GM18517 (cell line): Measurements from ENCODE around the gene SWSAP1.
"Not testable (repeated sequence)": the region's sequence is repeated elsewhere in the genome, so short reads cannot be mapped to it uniquely, and the experiment has no call there.

ENCODE experiments used
- ATAC-seq: cut with Tn5 transposase; IDR thresholded peaks from one replicate; pipeline ENCODE4 v1.9.1; 2021; ENCODE audit warnings: mild to moderate bottlenecking, moderate library complexity; ENCODE audit not compliant: unreplicated experiment

The SWSAP1 gene

GRCh38 chr19:11374433-11375142 is at the start of gene SWSAP1:
SWSAP1 (plus strand) TSS chr19:11374666; CDS start chr19:11374681, 15 bp downstream.
- ATAC-seq: peak; percentile 86

DNA sequence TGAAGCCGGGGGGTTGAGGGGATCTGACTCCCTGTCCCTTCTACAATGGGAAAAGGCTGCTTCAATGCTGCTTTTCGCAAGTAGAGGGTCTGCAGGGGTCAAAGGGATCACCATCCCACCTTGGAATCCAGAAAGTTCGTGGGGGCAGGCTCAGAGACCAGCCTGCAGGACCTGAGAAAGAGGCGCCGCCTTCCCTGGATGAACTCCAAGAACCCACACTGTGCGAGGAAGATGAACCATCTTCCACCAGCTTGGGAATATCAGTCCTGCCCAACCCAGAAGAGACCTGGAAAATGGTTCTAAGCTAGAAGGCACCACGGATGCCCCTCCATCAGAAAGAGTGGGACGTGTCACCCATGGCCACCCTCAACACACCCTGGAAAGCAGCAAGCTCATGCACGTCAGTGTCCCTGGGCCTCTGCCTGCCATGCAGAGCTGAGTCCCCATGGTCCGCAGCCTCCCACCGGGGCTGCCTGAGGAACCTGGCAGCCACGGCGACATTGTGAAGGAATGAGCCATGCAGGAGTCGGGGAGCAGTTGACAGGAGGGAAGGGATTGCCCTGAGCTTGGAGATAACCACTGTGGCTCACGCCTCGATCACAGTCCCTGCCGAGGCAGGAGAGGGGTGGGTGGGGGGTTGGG is 49.6 kb upstream of the SWSAP1 start:
- no peak for ATAC-seq

- no peak for ATAC-seq
Observed at GRCh38 chr19:11325544-11325943, 48.9 kb upstream of the SWSAP1 start.

- no peak for ATAC-seq
Observed at GRCh38 chr19:11330127-11330526, 44.3 kb upstream of the SWSAP1 start.

DNA sequence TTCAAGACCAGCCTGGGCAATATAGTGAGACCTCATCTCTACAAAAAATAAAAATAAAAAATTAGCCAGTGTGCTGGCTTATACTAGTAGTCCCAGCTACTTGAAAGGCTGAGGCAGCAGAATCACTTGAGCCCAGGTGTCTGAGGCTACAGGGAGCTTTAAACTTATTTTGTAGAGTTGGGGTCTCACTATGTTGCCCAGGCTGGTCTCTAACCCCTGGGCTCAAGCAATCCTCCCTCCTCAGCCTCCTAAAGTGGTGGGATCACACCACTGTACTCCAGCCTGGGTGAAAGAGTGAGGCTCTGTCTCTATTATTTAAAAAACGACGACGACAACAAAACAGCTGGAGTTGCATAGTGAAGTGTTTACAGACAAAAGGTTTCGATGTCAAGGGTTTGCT is 43.0 kb upstream of the SWSAP1 start:
- ATAC-seq: no peak

- no peak for ATAC-seq
Observed at GRCh38 chr19:11332822-11333221, 41.6 kb upstream of the SWSAP1 start.

DNA sequence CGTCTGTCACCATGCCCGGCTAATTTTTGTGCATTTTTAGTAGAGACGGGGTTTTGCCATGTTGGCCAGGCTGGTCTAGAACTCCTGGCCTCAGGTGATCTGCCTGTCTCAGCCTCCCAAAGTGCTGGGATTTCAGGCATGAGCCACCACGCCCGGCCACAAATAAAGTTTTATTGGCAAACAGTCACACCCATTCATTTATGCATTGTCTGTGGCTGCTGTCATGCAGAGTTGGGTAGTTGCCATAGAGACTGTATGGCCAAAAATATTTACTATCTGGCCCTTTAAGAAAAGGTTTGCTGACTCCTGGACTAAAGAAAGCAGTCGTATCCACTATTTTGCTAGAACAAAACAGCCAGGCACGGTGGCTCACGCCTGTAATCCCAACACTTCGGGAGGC is 40.6 kb upstream of the SWSAP1 start:
- ATAC-seq: not testable (repeated sequence)

DNA sequence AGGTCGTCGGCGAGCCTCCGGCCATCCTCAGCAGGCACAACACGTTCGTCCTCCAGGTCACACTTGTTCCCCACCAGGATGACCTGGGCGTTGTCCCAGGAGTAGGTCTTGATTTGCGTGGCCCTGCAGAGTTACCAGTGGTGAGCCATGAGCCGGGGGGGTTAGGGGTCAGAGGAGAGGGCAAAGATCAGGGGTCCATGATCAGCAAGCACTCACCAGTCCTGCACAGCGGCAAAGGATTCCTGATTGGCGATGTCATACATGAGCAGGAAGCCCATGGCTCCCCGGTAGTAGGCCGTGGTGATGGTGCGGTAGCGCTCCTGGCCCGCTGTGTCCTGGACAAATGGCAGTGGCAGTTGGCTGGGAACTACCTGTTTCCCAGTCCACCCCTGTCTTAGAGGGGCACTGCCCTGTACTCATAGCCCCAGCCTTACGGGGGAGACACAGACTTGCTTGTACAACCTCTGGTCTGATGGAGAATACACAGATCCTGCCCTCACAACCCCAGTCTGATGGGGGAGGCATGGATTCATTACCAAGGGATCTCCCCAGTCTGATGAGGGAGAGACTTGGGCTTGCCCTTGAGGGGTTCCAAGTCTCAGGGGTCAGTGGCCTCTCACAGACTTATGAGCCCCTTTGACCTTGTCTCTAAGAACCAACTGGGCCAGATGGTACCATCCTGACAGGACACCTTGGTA is 38.9 kb upstream of the SWSAP1 start:
- ATAC-seq: no peak

DNA sequence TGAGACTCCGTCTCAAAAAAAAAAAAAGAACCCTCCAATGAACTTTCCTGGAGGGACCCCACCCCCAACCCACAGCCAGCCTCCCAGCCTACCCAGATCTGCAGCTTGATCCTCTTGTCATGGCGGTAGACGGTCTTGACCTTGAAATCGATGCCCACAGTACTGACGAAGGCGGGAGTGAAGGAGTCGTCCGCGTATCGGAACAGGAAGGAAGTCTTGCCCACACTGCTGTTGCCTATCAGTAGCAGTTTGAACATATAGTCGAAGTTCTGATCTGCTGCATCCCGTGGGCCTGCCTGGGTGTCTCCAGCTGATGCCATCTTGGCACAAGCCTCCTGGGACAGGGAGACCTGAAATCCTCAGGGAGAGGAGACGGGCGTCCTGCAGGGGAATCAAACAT is 37.4 kb upstream of the SWSAP1 start:
- ATAC-seq: no peak

DNA sequence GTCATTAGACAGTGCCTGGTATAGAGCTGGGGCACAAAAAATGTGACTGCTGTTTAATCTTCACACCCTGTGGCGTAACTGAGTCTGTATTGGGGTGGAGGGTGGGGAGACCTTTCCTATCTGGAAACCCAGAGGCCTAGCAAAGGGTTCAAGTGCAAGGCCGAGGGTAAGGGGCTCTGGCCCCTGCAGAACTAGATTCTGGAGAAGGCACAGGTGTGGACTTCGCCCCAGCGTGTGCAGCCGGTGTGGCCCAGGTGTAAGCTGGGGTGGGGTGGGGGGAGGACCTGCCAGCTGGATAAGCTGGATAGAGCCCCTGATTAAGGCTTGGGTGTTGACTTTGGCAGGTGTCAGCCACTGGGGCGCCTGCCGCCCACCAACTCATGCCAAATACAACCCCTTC is 36.3 kb upstream of the SWSAP1 start:
- no peak for ATAC-seq

GRCh38 chr19:11338569-11339253 is 35.8 kb upstream of the SWSAP1 start:
- ATAC-seq: no peak

DNA sequence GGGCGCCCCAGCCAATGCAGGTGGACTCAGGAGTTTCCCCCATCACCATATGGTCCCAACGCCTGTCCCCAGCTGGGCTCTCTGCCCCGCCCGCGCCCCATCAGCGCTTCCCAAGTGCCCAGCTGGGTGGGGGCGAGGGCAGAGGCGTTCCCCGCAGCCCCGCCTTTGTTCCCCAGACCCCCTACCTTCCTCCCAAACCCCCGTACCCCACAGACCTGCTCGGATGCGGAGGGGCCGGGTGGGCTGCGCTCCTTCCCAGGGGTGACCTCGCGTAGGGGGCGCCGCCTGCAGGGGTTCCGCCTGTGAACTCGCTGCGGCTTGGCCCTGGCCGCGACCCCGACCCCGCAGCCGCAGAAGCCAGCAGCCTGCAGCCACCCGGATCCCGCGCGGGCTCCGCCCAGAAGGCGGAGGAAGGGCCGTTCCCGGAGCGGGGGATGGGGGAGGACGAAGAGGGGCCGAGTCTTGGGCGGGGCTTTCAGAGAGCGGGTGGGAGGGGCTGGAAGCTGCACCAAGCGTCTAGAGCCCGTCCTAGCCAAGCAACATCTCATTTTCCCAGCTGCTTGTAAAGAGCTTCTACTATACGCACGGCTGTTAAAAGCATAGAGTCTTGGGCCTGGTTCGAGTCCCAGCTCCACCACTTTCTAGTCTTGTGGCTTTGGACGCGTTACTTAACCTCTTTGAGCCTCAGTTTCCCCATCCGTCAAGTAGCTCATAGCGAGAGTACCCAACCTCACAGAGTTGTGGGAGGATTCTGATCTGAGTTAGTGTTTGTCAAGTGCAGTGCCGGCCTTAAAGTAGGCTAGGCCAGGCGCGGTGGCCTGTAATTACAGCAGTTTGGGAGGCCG is 35.0 kb upstream of the SWSAP1 start, which contains the start of gene RAB3D:
TSS of gene RAB3D (minus strand) at position 404 of the 845 bp plus-strand sequence. CDS start 2,258 bp downstream, outside the sequence.
- ATAC-seq: no peak

DNA sequence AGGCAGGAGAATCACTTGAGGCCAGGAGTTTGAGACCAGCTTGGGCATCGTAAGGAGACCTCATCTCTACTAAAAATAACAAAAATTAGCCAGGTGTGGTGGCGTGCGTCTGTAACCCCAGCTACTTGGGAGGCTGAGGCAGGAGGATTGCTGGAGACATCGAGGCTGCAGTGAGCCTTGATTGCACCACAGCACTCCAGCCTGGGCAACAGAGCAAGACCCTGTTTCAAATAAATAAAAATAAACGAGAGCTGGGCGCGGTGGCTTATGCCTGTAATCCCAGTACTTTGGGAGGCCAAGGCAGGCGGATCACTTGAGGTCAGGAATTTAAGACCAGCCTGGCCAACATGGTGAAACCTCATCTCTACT is 34.4 kb upstream of the SWSAP1 start:
- ATAC-seq: not testable (repeated sequence)

DNA sequence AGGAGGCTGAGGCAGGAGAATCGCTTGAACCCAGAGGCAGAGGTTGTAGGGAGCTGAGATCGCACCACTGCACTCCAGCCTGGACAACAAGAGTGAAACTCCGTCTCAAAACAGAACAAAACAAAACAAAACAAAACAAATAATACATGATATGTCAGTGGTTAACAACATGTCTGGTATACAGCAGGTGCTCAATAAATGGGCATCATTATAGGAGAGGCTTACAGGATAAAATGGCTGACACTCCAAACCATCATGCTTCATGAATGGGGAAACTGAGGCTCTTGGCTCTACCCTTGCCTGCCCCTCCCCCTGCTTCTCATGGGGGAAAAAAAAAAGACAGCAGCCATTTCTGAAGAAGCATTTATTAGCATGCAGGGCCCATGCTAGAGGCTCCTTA is 32.0 kb upstream of the SWSAP1 start:
- no peak for ATAC-seq

DNA sequence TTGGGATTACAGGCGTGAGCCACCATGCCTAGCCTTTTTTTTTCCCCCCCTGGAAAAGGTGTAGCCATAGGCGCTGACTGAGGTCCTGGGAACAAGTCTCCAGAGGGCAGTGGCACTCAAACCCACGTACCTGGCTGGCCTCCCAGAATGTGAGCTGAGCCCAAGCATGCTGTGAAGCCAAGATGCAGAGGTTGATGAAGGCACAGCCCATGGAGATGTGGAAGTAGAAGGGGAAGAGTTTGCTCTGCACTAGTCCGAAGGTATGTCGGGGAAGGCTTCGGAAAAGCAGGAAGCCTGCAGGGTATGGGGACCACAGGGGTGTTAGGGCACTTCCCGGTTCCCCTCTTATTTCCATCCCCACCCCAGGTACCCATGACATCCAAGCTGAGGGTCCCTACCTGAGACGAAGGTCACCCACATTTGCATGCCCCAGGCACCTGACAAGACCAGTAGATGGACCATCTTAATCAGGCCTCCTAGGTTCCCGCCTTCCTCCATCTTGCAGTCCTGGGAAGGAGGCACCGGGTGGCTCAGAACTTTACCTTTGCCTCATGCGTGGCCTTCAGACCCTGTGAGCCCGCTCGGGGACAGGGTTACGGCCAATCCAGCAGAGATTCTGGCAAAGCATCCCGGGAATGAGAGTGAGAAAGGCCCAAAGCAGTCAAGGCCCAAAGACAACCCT is 29.2 kb upstream of the SWSAP1 start:
- ATAC-seq: no peak

DNA sequence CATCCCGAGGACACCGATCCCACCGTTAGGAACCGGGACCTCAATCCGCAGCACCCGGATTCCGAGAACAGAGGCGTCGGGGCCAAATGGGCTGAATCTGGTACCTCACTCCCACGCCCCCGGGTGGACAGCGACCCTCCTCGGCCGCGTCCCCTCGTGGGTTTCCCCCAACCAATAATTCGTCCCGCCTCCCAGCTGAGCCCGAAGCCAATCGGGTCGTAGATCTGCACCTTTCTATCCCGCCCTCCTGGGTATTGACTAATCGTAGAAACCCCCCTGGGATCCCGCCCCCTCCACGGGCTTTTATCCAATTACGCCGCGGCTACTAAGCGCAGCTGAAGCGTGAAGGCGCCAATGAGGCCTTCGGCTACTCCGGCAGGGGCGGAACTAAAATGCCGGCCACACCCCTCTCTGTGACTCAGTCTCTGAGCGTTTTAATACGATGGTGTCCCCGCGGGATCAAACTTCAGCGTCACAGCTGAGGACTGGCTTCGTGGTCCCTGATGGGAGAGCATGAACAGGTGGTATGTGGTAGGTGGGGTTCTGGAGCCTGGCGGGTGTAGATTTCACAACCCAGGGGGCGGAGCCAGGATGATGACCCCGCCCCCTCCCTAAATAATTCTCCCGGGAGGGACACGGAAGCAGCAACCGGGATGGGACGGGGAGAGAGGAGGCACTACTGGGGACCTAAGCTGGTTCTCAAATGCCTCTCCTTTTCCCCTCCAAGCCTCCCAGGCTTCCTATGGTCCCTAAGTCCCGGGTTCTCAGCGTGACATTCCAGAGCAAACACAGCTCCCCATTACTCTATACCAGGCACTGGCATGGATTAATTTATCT is 28.1 kb upstream of the SWSAP1 start, which contains the start of the genes CCDC159 and TMEM205:
TSS of gene CCDC159 (plus strand) at position 416 of the 837 bp plus-strand sequence. CDS start at position 504, 88 bp downstream.
TSS of gene TMEM205 (minus strand) at position 165 of the 837 bp plus-strand sequence. CDS start 649 bp downstream, outside the sequence.
- ATAC-seq: peak; percentile 93

GRCh38 chr19:11347546-11348039 is 26.9 kb upstream of the SWSAP1 start:
- ATAC-seq: no peak

DNA sequence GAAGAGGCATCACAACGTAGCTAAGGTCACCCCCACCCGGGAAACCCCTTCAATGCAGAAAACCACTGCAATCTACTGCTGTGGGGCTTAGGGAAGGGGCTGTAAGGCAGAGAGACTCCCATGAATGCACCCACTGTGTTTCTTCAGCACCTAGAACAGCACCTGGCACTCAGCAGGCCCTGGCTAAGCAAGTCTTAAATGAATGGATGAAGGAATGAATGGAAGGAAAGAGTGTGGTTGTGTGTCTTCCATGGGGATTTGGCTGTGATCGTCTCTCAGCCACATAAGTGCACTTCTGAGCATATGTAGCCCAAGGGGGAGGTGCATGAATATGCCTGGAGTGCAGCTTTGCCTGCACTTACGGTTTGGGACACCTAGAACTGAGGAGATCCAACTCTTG is 25.3 kb upstream of the SWSAP1 start:
- no peak for ATAC-seq
